Cerebellar nuclear complex (tissue), 1 donor: ENCODE results near the gene CDK18.
A peak's percentile ranks its signal among the peaks of the same experiment; 100 is the strongest.

Source experiments
- DNase-seq, 2 experiments: peaks; one replicate each; lab custom pipeline; 2025; lab: John Stamatoyannopoulos, UW

The CDK18 gene

GRCh38 chr1:205523261-205523890 lies 18.9 kb downstream of the CDK18 start:
- no peak for DNase-seq

GRCh38 chr1:205523891-205524793 lies 19.7 kb downstream of the CDK18 start:
- DNase-seq: peak; percentile 31 to 75

DNA sequence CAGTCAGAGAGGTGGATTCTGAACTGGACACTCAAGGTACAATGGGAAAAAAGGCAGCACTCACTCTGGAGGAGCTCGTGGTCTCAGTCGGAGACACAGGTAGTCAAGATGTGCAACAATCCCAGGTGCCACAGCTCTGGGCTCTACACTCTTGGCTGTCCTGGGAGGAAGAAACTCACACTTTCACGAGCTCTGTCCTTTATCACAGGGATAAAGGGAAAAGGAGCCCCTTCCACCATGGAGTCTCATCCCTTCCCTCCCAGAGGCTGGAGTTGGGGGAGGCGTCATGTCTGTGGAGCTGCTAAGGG lies 20.3 kb downstream of the CDK18 start:
- DNase-seq: no peak

DNA sequence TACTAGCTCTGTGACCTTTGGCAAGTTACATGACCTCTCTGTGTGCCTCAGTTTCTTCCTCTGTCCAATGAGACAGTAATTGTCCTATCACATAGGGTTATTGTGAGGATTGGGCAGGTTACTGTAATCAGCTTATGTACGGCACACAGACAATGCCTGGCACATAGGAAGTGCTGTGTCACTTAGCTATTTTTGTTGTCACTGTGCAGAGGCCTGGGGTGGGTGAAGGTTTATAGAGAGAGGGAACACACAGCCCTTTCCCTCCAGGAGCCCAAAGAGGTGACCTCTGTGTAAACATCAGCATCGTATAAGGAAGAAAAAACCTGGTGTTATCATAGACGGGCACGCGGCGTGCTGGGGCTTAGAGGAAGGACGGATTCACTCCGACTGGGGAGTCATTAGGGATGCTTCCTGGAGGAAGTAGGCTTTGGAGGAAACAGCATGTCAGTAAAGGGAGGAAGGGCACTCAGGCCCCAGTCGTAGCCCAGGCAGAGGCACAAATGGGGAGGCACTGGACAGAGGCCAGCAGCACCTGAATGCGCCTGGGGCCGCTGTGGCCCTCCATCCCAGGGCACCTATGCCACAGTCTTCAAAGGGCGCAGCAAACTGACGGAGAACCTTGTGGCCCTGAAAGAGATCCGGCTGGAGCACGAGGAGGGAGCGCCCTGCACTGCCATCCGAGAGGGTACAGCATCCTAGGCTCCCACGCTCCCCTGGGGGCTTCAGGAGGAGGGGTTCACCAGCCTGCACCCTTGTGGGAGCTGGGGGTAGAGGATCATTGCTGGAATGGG lies 21.2 kb downstream of the CDK18 start:
- no peak for DNase-seq

GRCh38 chr1:205526431-205526830 lies 22.0 kb downstream of the CDK18 start:
- no peak for DNase-seq

GRCh38 chr1:205527931-205528330 lies 23.5 kb downstream of the CDK18 start:
- no peak for DNase-seq

DNA sequence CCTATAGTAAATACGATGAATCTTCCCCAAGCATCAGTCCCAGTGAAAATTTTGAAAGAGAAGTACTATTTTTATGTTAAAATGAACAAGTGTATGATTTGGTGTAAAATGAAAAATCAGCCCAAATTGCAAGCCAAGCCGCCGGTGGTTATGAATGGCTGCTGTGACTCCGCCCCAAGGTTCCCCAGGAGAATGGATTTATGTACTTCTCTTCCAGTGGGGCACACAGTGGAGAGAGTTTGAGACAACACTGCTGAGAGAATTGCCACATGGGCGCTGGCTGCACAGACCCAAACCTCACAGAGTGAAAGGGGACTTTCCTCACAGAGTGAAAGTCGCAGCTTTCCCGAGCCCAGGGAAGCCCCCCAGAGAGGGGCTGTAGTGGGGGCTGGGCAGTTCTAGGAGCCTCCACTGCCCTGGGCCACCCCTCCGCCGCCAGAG lies 24.0 kb downstream of the CDK18 start:
- DNase-seq: no peak

DNA sequence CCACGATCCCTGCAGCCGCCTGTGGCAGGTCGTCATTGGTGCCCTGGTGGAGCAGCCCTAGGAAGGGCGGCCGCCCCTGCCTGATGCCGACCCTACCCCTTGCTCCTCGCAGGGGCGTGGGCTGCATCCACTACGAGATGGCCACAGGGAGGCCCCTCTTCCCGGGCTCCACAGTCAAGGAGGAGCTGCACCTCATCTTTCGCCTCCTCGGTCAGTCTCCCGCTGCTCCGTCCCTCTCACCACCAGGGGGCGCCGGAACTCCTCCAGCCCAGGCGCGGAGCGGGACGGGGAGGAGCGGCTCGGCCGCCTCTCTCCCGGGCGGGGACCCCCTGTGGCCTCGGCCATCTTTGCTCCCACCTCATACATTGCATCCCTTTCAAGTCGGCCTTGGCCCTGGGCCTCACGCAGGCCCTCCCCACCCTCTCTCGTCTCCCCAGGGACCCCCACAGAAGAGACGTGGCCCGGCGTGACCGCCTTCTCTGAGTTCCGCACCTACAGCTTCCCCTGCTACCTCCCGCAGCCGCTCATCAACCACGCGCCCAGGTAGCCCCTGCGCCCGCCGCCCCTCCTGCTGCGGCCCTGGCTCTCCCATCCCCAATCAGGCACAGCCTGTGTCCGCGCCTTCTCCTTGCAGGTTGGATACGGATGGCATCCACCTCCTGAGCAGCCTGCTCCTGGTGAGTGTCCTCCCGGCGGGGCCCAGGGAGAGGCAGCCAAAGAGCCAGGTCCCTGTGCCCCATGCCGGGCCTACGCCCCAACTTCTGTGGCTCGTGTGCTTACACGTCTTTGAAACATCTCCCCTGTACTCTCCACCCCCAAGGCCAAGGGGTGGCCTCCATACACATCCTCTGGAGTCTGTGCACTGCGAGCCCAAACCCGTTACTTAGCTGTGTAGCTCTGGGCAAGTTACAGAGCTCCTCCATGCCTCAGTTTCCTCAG lies 24.7 kb downstream of the CDK18 start:
- DNase-seq: peak in 1 of 2 experiments; percentile 85

DNA sequence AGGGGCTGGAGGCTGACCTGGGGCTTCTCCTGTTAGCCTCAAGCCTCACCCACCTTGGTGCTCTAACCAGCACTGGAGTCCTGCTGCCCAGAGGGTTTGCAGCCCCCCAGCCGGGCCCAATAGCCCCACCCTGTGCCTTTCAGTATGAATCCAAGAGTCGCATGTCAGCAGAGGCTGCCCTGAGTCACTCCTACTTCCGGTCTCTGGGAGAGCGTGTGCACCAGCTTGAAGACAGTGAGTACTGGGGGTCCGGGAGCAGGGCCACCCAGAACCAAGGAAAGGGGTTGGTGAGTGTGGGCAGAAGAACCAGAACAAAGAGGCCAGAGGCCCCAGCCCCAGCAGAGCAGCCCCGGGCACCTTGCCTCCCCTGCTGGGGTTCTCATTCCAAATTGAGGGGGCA lies 25.6 kb downstream of the CDK18 start:
- DNase-seq: no peak

GRCh38 chr1:205531191-205532025 lies 26.9 kb downstream of the CDK18 start:
- no peak for DNase-seq

DNA sequence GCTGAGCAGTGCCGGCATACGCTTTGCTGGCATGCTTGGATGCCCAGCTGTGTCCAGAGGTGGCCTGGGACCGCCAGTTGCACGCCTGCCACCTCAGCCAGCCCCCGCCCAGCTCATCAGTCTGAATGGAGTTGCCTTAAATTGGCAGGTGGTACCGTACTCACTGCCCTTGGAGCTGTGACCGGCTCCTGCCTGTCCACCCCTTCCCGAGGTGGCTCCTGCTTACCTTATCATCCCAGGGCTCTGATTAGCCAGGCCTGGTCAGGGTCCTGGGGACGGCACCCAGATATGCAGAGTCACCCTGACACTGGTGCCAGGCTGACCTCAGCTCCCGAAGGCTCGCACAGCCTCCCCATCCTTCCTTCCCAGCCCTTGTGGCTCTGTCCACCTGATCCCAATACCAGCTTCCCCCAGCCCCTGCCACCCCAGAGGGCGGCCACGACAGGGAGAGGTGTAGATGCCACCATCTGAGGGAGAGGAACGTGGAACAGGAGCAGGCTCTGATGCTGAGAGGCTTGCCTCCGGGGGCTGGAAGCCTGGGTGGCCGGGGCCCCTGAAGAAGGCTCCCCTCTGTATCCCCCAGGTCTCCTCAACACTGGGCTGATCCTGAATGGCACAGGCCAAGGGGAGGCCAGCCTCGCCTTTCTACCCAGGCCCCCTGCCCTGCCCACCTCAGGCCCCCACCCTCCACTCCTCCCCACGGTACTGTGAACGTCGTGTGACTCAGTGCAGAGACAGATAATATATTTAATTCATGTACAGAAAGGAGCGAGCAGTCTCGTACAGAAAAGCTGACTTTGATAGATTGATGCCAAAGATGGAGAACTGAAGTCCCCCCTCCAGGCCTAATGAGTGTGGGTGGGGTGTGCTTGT lies 27.8 kb downstream of the CDK18 start:
- DNase-seq: no peak

DNA sequence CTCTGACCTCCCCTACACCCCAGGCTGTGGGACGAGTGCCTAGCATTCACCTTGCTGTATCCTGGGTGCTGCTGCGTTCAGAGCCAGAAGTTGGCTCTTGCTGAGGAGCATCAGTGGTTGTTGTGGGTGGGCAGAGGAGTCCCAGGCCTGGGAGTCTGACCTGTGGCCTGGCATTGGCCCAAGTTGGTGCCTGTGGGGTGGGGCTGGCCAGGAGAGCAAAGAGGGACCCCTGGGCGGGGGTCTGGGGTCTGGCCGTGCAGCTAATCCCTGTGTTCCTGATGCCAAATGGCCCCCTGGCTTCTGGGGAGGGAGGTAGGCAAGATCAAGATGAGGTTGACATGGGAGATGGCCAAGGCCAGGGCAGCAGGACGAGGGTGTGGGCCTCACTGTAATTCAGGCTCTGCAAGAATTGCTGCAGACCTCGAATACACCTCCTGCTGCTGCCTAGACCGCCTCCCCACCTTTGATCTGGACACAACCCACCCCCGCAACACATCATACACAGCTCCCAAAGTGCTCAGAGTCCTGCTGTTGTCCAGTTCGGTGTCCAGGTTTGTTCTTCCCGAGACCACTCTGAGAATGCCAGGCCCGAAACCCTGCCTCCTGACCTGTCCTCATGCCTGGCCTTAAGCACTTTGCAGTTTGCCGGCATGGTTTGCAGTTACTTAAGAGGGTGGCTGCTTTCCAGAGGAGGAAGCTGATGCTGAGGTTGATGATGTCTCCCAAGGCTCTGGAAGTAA lies 28.7 kb downstream of the CDK18 start:
- no peak for DNase-seq

- DNase-seq: no peak
Measured at GRCh38 chr1:205533748-205534443, 29.4 kb downstream of the CDK18 start.

- DNase-seq: no peak
Measured at GRCh38 chr1:205534444-205534985, 30.0 kb downstream of the CDK18 start.

GRCh38 chr1:205535096-205535495 lies 30.6 kb downstream of the CDK18 start:
- DNase-seq: no peak

- DNase-seq: no peak
Measured at GRCh38 chr1:205535866-205536758, 31.6 kb downstream of the CDK18 start.
